NCI-H2081 treated with DMSO at 0.1 percent for 48 hours (cell line): ENCODE results near the gene CHCHD4.

Experiments used
- DNase-seq: peaks from one replicate; lab custom pipeline; 2025; lab: John Stamatoyannopoulos, UW

Gene CHCHD4

DNA sequence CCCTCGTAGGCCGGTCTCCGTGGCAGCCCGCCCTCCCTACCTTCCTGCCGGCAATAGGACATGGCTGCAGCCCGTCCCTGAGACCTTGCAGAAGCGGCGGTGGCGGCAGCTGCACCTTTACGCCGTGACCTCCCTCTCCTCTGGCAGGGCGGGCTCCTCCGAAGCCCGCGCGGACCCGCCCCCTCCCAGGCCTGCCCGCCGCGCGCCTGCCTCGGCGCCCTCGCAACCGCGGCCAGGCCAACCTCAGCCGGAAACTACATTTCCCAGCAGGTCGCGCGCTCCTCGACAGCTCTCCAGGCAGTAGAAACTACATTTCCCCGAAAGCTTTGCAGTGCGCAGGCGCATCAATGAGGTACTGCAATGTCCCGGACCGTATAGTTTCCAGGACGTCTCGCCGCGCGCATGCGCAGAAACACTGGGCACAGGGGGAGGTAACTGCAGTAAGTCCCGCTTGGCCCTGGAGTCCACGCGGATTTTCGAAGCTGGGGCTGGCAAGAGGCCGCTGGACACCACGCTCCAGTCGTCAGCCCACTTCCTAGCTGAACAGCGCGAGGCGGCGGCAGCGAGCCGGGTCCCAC lies at the start of gene CHCHD4, which contains the start of gene TMEM43:
TSS of gene CHCHD4 (minus strand) at position 256 of the 578 bp plus-strand sequence. CDS start at position 62, 194 bp downstream.
TSS of gene TMEM43 (plus strand) at position 438 of the 578 bp plus-strand sequence. CDS start 142 bp downstream, outside the sequence.
- DNase-seq: peak; percentile 85

DNA sequence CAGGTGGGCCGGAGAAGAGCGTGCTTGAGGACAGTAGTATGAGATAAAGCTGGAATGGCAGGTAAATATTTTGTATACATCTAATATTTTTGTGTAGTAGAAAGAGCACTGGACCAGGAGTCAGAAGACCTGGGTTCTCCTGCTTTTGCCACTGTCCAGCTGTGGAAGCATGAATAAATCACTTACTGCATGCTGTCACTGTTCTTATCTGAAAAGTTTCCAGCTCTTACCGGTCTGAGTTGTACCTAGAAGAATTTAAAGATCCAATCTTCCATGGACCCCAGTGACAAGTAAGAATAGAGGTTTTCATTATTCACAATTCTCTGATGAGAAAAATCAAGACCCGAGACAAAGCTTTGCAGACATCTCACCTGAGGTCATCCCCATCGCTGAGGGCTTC lies 47.8 kb upstream of the CHCHD4 start:
- DNase-seq: no peak

- no peak for DNase-seq
These were observed 46.0 kb upstream of the CHCHD4 start for GRCh38 chr3:14170531-14171159.

DNA sequence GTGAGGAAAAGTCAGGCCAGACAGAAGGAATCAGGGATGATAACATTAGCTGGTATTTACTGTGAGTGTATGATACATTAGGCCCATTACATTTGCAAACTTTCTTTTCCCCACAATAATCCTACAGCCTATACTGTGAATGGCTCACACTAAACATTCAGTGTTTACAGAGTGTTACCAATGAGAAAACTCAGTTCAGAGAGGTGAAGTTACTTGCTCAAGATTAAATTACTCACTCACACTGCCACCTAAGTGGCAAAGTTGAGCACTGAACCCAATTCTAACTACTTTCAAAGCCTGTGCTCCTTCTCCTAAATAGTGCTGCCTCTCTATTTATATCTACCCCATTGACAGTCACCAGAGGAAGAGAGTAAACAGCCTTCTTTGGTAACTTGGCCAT lies 45.2 kb upstream of the CHCHD4 start:
- no peak for DNase-seq

DNA sequence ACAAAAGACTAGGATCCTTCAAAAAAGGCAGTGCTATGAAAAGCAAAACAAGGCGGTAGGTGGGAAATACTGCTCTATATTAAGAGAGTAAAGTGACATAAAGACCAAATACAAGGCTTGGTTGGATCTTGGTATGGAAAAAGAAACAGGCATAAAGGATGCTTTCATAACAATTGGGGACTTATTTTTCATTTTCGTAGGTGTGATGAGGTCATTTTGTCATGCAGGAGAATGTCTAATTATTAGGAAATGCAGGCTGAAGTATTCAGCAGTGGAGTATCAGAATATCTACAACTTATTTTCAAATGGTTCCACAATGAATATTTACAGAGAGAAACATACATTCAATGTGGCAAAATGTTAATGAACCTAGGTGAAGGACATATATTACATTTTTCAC lies 44.8 kb upstream of the CHCHD4 start:
- DNase-seq: no peak

GRCh38 chr3:14166877-14167603 lies 42.4 kb upstream of the CHCHD4 start:
- DNase-seq: no peak

DNA sequence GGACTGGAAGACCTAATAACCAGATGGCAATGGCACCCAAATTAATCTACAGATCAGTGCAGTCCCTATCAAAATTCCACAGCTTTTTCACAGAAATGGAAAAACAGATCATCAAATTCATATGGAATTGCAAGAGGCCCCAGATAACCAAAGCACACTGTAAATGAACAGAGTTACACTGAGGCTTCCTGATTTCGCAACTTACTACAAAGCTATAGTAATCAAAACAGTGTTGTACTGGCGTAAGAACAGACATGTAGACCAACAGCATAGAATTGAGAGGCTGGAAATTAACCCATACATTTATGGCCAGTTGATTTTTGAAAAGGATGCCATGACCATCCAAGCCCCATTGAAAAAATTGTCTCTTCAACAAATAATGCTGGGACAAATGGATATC lies 37.5 kb upstream of the CHCHD4 start:
- DNase-seq: no peak

- DNase-seq: no peak
These were observed 36.6 kb upstream of the CHCHD4 start for GRCh38 chr3:14161282-14161681.

DNA sequence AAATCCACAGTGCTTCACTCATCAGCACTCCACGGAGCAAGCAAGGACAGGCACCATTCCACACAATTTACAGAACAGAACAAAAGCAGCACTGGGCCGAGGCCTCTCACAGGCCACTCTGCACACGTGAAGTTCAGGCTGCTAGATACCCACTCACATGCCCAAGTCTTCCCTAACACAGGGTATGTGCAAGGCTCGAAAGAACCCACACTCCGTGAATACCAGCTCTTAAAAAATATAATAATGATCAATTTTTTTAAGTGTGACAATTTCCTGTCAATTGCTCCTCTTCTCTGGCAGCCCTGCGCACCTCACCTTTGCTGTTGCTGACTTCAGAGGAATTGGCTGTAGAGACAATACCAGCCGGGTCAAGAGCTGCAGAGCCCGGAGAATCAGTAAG lies 34.8 kb upstream of the CHCHD4 start:
- DNase-seq: no peak

DNA sequence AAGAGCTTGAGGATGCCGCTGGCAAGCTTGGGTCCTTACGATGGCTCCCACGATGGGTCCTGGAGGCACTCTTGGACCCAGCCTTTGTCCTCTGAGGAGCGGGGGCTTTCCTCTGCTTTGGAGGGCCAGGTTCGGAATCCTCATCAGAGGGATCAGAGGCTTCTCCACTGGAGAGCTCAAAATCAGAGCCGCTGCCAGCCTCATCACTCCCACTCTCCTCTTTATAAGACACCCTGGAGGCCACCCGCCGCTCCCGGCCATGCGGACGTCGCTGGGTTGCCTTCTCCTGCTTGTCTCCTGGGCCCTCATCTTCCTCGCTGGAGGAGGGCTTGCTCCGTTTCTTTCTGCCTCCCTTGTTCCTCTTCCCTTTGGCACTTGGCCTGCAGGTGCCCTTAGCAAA lies 33.7 kb upstream of the CHCHD4 start:
- DNase-seq: no peak

GRCh38 chr3:14157951-14158350 lies 33.3 kb upstream of the CHCHD4 start:
- no peak for DNase-seq

DNA sequence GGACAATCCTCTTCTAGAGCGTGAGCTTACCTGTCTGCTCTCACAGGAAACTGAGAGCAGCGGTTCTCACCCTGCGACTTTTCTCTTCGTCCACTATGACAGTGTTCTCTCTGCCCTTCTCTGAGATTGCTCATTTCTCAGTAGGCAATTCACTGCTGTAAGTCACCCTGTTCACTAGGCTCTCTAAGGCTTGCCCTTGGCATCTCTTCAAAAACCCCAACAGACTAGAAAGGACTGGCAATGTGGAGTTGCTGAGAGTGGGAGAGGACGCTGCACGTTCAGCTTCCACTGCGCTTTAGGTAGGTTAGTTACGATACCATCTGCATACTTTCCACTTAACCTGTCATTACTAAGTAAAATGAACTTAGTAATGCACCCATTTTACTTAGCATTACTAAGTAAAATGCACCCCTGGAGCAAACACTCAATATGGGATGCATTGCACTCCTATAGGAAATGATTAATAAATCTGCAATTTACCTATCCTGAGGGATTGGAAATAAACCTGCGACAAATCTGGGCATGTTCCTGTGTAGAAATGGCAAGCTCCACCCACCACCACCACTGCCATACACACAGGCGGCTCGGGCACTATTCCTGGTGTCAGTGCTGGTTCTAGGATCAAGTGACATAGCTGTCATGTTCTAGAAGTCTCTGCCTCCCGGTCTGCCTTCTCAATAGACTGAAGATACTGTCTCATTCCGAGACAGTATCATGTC lies 32.3 kb upstream of the CHCHD4 start:
- no peak for DNase-seq

DNA sequence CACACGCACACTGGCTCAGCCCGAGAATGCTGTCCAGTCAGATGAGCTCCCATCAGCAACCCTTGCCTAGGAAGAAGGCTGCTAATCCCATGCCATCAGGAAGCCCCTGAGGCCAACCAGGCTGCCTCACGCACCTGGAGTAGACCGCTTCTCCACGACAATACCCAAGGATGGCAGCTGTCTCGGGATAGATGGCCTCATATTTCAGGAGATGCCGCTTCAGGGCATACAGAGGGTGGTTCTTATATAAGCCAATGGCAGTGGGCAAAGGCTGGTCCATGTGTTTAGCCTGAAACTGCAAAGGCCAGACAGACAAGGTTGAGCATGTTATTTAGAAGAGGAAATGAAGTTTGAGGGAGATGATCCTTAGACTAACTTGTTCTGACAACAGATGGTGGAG lies 31.5 kb upstream of the CHCHD4 start:
- DNase-seq: no peak

- DNase-seq: no peak
These were observed 30.3 kb upstream of the CHCHD4 start for GRCh38 chr3:14154895-14155440.

DNA sequence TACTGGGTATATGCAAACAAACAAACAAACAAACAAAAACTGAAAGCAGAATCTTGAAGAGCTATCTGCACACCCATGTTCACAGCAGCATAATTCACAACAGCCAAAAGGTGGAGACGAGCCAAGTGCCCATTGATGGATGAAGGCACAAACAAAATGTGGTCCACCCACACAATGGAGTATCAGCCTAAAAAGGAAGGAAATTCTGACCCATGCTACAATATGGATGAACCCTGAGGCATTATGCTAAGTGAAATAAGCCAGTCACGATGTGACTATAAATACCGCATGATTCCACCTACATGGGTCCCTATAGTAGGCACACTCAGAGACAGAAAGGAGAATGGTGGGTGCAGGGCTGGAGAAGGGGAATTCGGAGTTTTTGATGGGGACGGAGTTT lies 29.6 kb upstream of the CHCHD4 start:
- no peak for DNase-seq

- DNase-seq: no peak
These were observed 29.0 kb upstream of the CHCHD4 start for GRCh38 chr3:14153663-14154062.

DNA sequence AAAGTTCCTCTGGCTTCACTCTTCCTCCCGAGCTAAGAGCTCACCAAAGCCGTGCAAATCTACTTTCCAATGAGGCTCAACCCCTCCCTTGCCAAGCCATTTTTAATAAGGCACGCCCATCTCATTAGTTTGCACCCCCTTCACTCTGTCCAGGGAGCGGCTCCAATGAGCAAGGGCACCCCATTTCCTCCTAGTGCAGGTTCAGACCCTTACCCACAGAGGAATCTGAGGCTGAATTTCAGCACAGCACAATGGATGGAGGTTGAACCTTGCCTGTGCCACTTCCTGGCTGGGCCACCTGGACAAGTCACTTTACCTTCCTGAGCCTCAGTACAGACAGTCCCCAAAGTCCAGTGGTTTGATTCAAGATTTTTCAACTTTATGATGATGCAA lies 28.3 kb upstream of the CHCHD4 start:
- no peak for DNase-seq

DNA sequence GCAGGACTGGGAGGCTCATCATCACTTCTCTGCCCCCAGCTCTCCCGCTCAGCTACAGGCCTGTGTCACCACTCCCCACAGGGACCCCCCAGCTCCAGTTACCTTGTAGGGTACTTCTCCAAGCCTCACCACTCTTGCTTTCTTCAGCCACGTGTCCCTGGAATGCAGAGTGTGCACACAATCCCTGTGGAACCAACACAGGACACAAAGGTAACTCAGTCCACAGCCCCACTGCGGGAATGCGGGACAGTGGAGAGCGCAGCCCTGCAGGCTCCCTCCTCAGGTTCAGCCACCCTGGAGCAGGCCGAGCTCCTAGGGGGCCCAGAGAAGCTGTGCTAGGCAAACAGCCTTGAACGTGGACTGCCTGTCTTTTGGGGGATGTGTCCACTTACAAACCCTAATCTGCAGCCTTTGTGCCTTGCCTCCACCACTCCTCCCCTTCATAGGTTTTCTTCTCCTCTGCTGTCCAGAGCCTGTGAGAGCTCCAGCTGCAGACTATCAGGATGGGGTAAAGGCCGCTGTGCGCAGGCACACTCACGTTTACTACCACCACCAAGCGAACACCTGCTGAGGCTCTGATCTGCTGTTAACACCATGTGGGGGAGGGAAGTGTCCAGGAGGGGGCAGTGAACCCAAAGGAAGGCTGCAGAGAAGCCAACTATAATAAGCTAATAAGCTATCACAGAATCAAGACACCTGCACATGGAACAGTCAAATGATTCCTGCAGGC lies 27.7 kb upstream of the CHCHD4 start:
- no peak for DNase-seq

DNA sequence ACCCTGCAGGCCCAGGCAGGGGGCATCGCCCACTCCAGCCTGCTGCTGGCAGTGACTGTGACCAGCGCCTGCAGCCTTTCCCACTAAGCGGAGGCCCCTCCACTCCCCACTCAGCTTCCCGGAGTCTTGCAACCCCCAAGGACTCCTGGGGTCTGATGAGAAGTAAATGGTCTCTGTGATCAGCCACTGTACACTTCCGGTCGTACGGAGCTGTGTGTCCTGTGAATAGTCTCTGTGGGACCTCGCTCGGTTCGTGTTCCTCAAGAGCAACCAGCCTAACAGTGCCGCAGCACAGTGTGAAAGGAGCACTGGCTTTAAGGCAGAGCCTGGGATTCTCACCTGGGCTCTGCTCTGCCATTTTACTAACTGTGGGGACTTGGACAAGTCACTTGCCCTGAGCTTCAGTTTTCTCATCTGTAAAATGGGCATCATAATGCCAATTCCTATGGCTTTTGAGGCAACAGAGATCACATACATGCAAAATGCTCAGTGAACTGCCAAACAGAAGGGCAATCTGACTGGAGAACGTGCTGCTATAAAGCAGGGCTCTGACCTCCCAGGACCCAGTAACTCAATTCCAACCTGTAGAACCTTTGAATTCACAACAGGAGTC lies 26.9 kb upstream of the CHCHD4 start:
- DNase-seq: no peak

DNA sequence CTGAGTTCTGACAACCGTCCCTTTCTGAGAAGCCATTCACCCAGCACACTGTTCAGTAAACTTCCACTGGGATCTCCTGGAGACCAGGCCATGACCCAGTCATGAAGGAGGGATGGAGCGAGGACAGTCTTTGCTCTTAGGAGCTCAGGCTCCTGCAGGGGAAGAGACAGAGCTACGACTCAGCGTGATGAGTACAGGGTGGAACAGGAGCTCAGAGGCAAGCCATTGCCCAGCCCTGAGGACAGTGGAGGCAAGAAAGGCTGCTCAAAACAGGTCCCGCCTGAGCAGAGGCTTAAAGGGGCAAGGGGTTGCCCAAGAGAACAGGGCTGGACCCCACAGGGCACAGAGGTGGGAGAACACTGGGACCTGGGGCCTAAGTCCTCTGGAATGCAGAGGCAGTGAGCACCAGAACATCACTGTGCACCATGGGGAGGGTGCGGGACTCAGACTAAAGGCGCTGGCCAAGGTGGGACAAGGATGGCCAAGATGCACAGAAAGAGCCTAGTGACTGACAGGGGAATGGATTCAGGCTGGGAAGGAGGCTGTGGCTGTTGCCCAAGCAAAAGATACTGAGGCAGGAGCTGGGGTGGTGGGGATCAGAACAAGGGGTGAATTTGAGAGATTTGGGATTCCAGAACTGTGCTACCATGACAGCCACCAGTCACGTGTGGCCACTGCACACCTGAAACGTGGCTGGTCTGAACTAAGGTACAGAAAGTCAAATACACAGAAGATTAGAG lies 26.0 kb upstream of the CHCHD4 start:
- no peak for DNase-seq

DNA sequence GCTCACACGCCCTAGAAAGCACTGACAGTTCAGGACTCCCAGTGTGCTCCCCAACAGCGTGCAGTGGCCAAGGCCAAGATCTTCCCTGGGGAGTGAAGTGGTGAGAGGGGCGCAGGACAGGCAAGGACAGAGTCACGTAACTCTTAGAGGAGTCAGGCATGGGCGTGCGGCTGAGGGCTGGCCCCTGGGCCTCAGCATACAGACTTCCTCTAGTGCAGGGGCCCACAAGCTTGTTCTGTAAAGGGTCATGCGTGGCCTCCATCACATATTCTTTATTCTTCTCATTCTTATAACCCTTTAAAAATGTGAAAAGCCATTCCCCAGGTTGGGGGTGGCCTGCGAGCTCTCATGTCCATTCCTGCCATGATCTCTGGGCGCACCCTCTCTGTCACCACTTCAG lies 25.4 kb upstream of the CHCHD4 start:
- DNase-seq: no peak
